Cardiac fibroblast (primary cell): Measurements from ENCODE around the gene CEP97.

Experiments used
- DNase-seq, 2 donors: peaks; one replicate each; pipeline versions ENCODE4 v3.0.0 to v3.0.0-alpha.2; 2010; ENCODE audit warnings: low read depth in 2 of 2
- H3K4me3 ChIP-seq, 2 donors: replicated peaks in 1 of 2; 1 replicate in 1 of 2; 2 replicates in 1 of 2; pipeline ENCODE4 v1.5.1; 2011; ENCODE audit warnings: low read depth in 2 of 2, low read length in 2 of 2, mild to moderate bottlenecking in 2 of 2, moderate library complexity in 1 of 2
- TF ChIP-seq, protein P1 (sequence below): IDR thresholded peaks from one replicate; pipeline ENCODE4 v1.5.1; 2011; ENCODE audit warnings: low read depth, mild to moderate bottlenecking, low read length, inconsistent platforms

The CEP97 gene

GRCh38 chr3:101817992-101818391, 93.6 kb downstream of the CEP97 start:
- no peak overlapping the region for H3K4me3 ChIP-seq
- DNase-seq: no peak
- TF ChIP-seq, protein P1, sequence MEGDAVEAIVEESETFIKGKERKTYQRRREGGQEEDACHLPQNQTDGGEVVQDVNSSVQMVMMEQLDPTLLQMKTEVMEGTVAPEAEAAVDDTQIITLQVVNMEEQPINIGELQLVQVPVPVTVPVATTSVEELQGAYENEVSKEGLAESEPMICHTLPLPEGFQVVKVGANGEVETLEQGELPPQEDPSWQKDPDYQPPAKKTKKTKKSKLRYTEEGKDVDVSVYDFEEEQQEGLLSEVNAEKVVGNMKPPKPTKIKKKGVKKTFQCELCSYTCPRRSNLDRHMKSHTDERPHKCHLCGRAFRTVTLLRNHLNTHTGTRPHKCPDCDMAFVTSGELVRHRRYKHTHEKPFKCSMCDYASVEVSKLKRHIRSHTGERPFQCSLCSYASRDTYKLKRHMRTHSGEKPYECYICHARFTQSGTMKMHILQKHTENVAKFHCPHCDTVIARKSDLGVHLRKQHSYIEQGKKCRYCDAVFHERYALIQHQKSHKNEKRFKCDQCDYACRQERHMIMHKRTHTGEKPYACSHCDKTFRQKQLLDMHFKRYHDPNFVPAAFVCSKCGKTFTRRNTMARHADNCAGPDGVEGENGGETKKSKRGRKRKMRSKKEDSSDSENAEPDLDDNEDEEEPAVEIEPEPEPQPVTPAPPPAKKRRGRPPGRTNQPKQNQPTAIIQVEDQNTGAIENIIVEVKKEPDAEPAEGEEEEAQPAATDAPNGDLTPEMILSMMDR: no peak

GRCh38 chr3:101819649-101820206, 95.3 kb downstream of the CEP97 start:
- TF ChIP-seq, protein P1: no peak
- DNase-seq: no peak
- no peak overlapping the region for H3K4me3 ChIP-seq
